ENCODE results near the gene SUPT20HL1. TPM values are rescaled to one million over a fixed set of nuclear protein-coding genes. Genes with fewer than 3 reads are reported as not detected.

The SUPT20HL1 gene
- total and polyA plus RNA-seq, 10 donors: not detected

DNA sequence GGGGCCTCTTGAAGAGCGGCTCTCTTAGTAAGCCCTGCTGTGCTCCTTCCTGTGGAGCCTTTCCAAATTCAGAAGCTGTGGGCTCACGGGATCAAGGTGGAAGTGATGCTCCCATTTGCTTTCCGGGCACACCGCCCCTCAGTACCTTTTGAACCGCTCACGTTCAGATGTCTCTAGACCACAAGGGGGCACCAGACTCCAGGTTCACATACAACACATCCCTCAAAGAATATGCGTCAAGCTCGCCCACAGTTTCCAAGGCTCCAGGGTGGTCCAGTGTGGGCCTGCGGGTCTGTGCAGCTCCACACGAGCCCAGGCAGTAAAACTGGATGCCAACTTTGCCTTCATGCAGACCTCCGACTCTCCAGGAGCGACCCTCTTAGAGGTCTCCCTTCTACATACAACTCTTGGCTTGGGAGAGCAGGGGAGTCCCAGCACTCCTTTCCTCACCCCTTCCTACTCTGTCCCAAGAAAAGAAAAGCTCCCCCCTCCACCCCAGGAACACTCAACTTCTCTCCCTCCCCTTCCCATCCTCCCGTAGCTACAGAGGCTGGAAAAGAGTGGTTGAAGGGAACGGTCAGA lies 11.0 kb downstream of the SUPT20HL1 start:
- Histone ChIP-seq H3K27me3 (replicated peaks in 1 of 7) (peaks cover 0 to 19% (median 0%) of the 10 kb centered on the region in 7 donors), H3K4me3 (no peak overlapping the region), H3K36me3 (no peaks in the 10 kb centered on the region), H3K4me1 (peaks cover 0 to 10% (median 0%) of the 10 kb centered on the region in 6 donors), H3K27ac (no peak overlapping the region), H3K9me3 (no peaks in the 10 kb centered on the region)
- no peak for DNase-seq
- WGBS, 5 donors: 5 to 25% (median 12%) methylated on average over 2 to 14 of the region's 14 CpGs
- TF ChIP-seq POLR2A (IDR thresholded peaks at IDR 0.05): no peak
- TF ChIP-seq, protein P1, sequence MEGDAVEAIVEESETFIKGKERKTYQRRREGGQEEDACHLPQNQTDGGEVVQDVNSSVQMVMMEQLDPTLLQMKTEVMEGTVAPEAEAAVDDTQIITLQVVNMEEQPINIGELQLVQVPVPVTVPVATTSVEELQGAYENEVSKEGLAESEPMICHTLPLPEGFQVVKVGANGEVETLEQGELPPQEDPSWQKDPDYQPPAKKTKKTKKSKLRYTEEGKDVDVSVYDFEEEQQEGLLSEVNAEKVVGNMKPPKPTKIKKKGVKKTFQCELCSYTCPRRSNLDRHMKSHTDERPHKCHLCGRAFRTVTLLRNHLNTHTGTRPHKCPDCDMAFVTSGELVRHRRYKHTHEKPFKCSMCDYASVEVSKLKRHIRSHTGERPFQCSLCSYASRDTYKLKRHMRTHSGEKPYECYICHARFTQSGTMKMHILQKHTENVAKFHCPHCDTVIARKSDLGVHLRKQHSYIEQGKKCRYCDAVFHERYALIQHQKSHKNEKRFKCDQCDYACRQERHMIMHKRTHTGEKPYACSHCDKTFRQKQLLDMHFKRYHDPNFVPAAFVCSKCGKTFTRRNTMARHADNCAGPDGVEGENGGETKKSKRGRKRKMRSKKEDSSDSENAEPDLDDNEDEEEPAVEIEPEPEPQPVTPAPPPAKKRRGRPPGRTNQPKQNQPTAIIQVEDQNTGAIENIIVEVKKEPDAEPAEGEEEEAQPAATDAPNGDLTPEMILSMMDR (IDR thresholded peaks at IDR 0.05 in 8 of 11, conservative IDR thresholded peaks at IDR 0.05 in 3 of 11): peak in 10 of 11 experiments; percentile 14 to 69 (median 50)
- intact Hi-C loops (cut with DNase I; ENCODE audit: low total_unique reads): no loop called here

DNA sequence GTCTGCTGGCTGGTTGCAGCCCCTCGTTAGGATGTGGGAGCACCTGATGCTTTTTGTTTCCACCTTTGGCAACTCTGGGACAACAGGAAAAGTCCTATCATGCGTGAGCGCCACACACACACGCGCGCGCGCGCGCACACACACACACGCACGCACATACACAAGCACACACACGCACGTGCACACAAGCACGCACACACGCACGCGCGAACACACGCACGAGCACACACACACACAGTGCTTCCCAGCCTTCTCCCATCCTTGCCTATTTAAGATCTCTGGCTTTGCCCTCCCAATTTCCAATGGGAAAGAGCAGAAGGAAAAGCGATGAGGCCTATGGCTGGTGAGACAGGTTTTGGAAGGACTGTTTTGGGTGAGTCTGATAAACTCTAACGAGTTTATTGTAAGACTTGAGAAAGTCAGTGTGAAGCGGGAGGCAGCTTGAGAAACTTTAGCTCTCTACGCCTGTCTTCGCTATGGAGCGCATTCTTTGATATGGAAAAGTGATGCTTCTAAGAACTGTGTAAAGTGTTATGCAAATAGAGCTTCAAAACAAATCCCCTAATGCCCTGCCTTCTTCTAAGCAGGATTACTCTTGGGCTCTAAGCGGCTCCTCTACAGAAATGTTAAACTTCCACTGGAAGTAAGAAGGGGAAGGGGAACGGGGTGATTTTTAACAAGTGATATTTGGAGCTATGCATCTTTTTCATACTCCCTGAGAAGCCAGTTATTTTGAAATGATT lies 11.8 kb downstream of the SUPT20HL1 start:
- intact Hi-C loops (cut with DNase I; ENCODE audit: low total_unique reads): no loop called here
- H3K27ac ChIP-seq: no peak overlapping the region
- 58 to 72% (median 63%) methylated on average over 25 to 29 of the region's 29 CpGs for WGBS, 5 donors
- H3K4me1 ChIP-seq: peaks cover 0 to 10% (median 0%) of the 10 kb centered on the region in 6 donors
- no peaks in the 10 kb centered on the region for H3K36me3 ChIP-seq
- H3K4me3 ChIP-seq: no peak overlapping the region
- no peak for DNase-seq
- H3K27me3 ChIP-seq (replicated peaks in 1 of 7): peaks cover 0 to 19% (median 0%) of the 10 kb centered on the region in 7 donors
- no peak for TF ChIP-seq POLR2AphosphoS5 (IDR thresholded peaks at IDR 0.05)
- TF ChIP-seq, protein P1 (IDR thresholded peaks at IDR 0.05 in 8 of 11, conservative IDR thresholded peaks at IDR 0.05 in 3 of 11): no peak
- no peaks in the 10 kb centered on the region for H3K9me3 ChIP-seq

DNA sequence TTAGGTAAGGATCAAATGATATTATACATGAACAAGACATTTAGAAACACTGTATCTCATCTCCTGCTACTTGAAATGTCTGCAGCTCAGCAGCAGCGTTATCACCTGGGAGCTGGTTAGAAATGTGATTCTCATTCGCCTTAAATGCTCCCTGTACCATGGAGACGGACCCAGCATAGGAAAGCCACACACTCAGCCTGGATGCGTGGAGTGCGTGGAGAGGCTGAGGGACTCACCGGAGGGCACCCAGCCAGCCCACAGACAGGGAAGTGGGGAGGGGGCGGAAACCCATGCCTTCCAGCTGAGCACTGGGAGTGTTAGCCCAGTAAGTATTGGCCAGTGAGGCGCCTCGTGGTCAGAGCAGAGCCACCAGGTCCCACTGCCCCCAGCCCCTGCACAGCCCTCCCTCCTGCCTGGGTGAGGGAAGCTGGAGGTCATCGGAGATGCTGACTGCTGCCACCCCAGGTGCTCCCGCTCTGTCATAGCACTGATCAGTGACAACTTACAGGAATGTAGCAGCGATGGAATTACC lies 15.2 kb downstream of the SUPT20HL1 start:
- Histone ChIP-seq H3K4me3 (no peak overlapping the region), H3K9me3 (no peaks in the 10 kb centered on the region), H3K27me3 (replicated peaks in 1 of 7) (peaks cover 0 to 19% (median 0%) of the 10 kb centered on the region in 7 donors), H3K36me3 (no peaks in the 10 kb centered on the region), H3K27ac (no peak overlapping the region), H3K4me1 (peaks cover 0 to 10% (median 0%) of the 10 kb centered on the region in 6 donors)
- 41 to 70% (median 55%) methylated on average over 6 to 12 of the region's 12 CpGs for WGBS, 5 donors
- DNase-seq: no peak
- intact Hi-C loops (cut with DNase I; ENCODE audit: low total_unique reads): no loop called here
- TF ChIP-seq, protein P1 (IDR thresholded peaks at IDR 0.05 in 8 of 11, conservative IDR thresholded peaks at IDR 0.05 in 3 of 11): no peak
- TF ChIP-seq POLR2AphosphoS5 (IDR thresholded peaks at IDR 0.05): no peak
- no peak for TF ChIP-seq POLR2A (IDR thresholded peaks at IDR 0.05)

DNA sequence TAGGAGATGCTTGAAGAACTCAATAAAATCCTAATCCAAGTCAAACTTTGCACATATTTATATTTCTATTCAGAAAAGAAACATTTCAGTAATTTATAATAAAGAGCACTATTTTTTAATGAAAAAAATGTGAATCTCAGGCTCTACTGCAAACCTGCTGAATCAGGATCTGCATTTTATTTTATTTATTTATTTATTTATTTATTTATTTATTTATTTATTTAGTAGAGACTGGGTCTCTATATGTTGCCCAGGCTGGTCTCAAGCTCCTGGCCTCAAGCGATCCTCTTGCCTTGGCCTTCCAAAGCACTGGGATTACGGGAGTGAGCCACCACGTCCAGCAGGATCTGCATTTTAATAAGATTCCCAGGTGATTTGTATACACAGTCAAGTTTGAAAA lies 16.0 kb downstream of the SUPT20HL1 start:
- TF ChIP-seq POLR2A (IDR thresholded peaks at IDR 0.05): no peak
- no peak for TF ChIP-seq POLR2AphosphoS5 (IDR thresholded peaks at IDR 0.05)
- TF ChIP-seq, protein P1 (IDR thresholded peaks at IDR 0.05 in 8 of 11, conservative IDR thresholded peaks at IDR 0.05 in 3 of 11): no peak
- DNase-seq: no peak
- no peak overlapping the region for H3K27ac ChIP-seq
- peaks cover 0 to 14% (median 0%) of the 10 kb centered on the region in 7 donors for H3K27me3 ChIP-seq (replicated peaks in 1 of 7)
- WGBS, 5 donors: 65 to 100% (median 93%) methylated on average over 3 of the region's 3 CpGs
- no peaks in the 10 kb centered on the region for H3K36me3 ChIP-seq
- intact Hi-C loops (cut with DNase I; ENCODE audit: low total_unique reads): no loop called here
- H3K4me3 ChIP-seq: no peak overlapping the region
- peaks cover 0 to 3% (median 0%) of the 10 kb centered on the region in 6 donors for H3K4me1 ChIP-seq
- H3K9me3 ChIP-seq: no peaks in the 10 kb centered on the region

All from spleen (tissue), 11 donors.